ENCODE results near the gene SIN3B. TPM values are rescaled to one million over a fixed set of nuclear protein-coding genes. Genes with fewer than 3 reads are reported as not detected.

SIN3B gene
- total RNA-seq, 1 donor from 2014 or later: 68.5 TPM

- no peaks in the 10 kb centered on the region for H3K4me1 ChIP-seq
Measured at GRCh38 chr19:16914421-16914820, 85.2 kb downstream of the SIN3B start.

GRCh38 chr19:16915135-16915534 is 85.9 kb downstream of the SIN3B start:
- H3K9me3 ChIP-seq: peaks cover 5% of the 10 kb centered on the region
- H3K4me3 ChIP-seq: no peak overlapping the region
- H3K36me3 ChIP-seq: no peaks in the 10 kb centered on the region
- no peak overlapping the region for H3K27ac ChIP-seq
- no peaks in the 10 kb centered on the region for H3K4me1 ChIP-seq
- intact Hi-C loops (cut with DNase I): loop anchor here (10.0 kb wide), 1 partner anchor 160 kb away; no protein-coding TSS in a partner anchor
- H3K27me3 ChIP-seq: no peaks in the 10 kb centered on the region
- DNase-seq (ENCODE audit: extremely low spot score in 2 of 2): no peak
- no peak for TF ChIP-seq POLR2A (IDR thresholded peaks at IDR 0.05)
- TF ChIP-seq CTCF (IDR thresholded peaks at IDR 0.05): no peak
- TF ChIP-seq POLR2AphosphoS5 (IDR thresholded peaks at IDR 0.05; ENCODE audit: insufficient read depth in 1 of 2, low read depth in 1 of 2): no peak

More at GRCh38 chr19:16914421-16914820, 85.2 kb downstream of the SIN3B start:
- DNase-seq (ENCODE audit: extremely low spot score in 2 of 2): no peak
- H3K36me3 ChIP-seq: no peaks in the 10 kb centered on the region
- intact Hi-C loops (cut with DNase I): loop anchor here (10.0 kb wide), 1 partner anchor 160 kb away; no protein-coding TSS in a partner anchor
- H3K27me3 ChIP-seq: no peaks in the 10 kb centered on the region
- peaks cover 5% of the 10 kb centered on the region for H3K9me3 ChIP-seq
- TF ChIP-seq POLR2AphosphoS5 (IDR thresholded peaks at IDR 0.05; ENCODE audit: insufficient read depth in 1 of 2, low read depth in 1 of 2) (no peak), CTCF (IDR thresholded peaks at IDR 0.05) (no peak), POLR2A (IDR thresholded peaks at IDR 0.05) (no peak)
- H3K27ac ChIP-seq: no peak overlapping the region
- no peak overlapping the region for H3K4me3 ChIP-seq

- intact Hi-C loops (cut with DNase I): loop anchor here (10.0 kb wide), 1 partner anchor 161 kb away; no protein-coding TSS in a partner anchor
- Histone ChIP-seq H3K27me3 (no peaks in the 10 kb centered on the region), H3K4me1 (no peaks in the 10 kb centered on the region), H3K4me3 (no peak overlapping the region), H3K27ac (no peak overlapping the region), H3K36me3 (no peaks in the 10 kb centered on the region), H3K9me3 (peaks cover 5% of the 10 kb centered on the region)
- DNase-seq (ENCODE audit: extremely low spot score in 2 of 2): no peak
- no peak for TF ChIP-seq POLR2A (IDR thresholded peaks at IDR 0.05)
- TF ChIP-seq CTCF (IDR thresholded peaks at IDR 0.05): no peak
- no peak for TF ChIP-seq POLR2AphosphoS5 (IDR thresholded peaks at IDR 0.05; ENCODE audit: insufficient read depth in 1 of 2, low read depth in 1 of 2)
Measured at GRCh38 chr19:16915734-16916133, 86.5 kb downstream of the SIN3B start.

- H3K27me3 ChIP-seq: no peaks in the 10 kb centered on the region
- H3K36me3 ChIP-seq: no peaks in the 10 kb centered on the region
- no peak for DNase-seq (ENCODE audit: extremely low spot score in 2 of 2)
- no peaks in the 10 kb centered on the region for H3K4me1 ChIP-seq
- no peak overlapping the region for H3K27ac ChIP-seq
- H3K9me3 ChIP-seq: peaks cover 5% of the 10 kb centered on the region
- no peak overlapping the region for H3K4me3 ChIP-seq
- TF ChIP-seq POLR2A (IDR thresholded peaks at IDR 0.05): no peak
- no peak for TF ChIP-seq POLR2AphosphoS5 (IDR thresholded peaks at IDR 0.05; ENCODE audit: insufficient read depth in 1 of 2, low read depth in 1 of 2)
- TF ChIP-seq CTCF (IDR thresholded peaks at IDR 0.05): no peak
- intact Hi-C loops (cut with DNase I): loop anchor here (10.0 kb wide), 1 partner anchor 163 kb away; no protein-coding TSS in a partner anchor
Measured at GRCh38 chr19:16917401-16917800, 88.2 kb downstream of the SIN3B start.

- no peaks in the 10 kb centered on the region for H3K4me1 ChIP-seq
- H3K9me3 ChIP-seq: no peaks in the 10 kb centered on the region
- H3K4me3 ChIP-seq: no peak overlapping the region
- H3K27ac ChIP-seq: no peak overlapping the region
- DNase-seq (ENCODE audit: extremely low spot score in 2 of 2): no peak
- intact Hi-C loops (cut with DNase I): loop anchor here (10.0 kb wide), 1 partner anchor 165 kb away; no protein-coding TSS in a partner anchor
- TF ChIP-seq POLR2AphosphoS5 (IDR thresholded peaks at IDR 0.05; ENCODE audit: insufficient read depth in 1 of 2, low read depth in 1 of 2): no peak
- TF ChIP-seq POLR2A (IDR thresholded peaks at IDR 0.05): no peak
- no peak for TF ChIP-seq CTCF (IDR thresholded peaks at IDR 0.05)
- H3K36me3 ChIP-seq: no peaks in the 10 kb centered on the region
- no peaks in the 10 kb centered on the region for H3K27me3 ChIP-seq
Measured at GRCh38 chr19:16919496-16919895, 90.3 kb downstream of the SIN3B start.

Measured in vagina (tissue), 2 donors.